IPS-NIHi11 (cell line): ENCODE data around the gene TDRD6.
"Not testable (repeated sequence)": the region's sequence is repeated elsewhere in the genome, so short reads cannot be mapped to it uniquely, and the experiment has no call there.

Source experiments
- DNase-seq: peaks from one replicate; pipeline ENCODE4 v3.0.0; 2012; ENCODE audit warnings: mixed read lengths, low spot score

The TDRD6 gene

GRCh38 chr6:46744159-46744725 is 56.6 kb downstream of the TDRD6 start:
- DNase-seq, result not testable (repeated sequence)

- DNase-seq, result no peak
Observed at GRCh38 chr6:46745973-46746372, 58.3 kb downstream of the TDRD6 start.

GRCh38 chr6:46746696-46747095 is 59.0 kb downstream of the TDRD6 start, which contains the start of gene ANKRD66:
Gene ANKRD66, plus strand, starts transcription at chr6:46746933. Its CDS starts 5,016 bp downstream, at chr6:46751949.
- no peak for DNase-seq

GRCh38 chr6:46748940-46749503 is 61.3 kb downstream of the TDRD6 start:
- no peak for DNase-seq

- DNase-seq, result peak; percentile 41
Observed at GRCh38 chr6:46749731-46750130, 62.0 kb downstream of the TDRD6 start.

GRCh38 chr6:46751658-46752057 is 64.0 kb downstream of the TDRD6 start:
- DNase-seq, result no peak
